ENCODE measurements around the gene NT5C. TPM values are rescaled to one million over a fixed set of nuclear protein-coding genes. Genes with fewer than 3 reads are reported as not detected.

The NT5C gene
- total RNA-seq, 1 donor from 2014 or later: 140 TPM

- peak overlapping the region; percentile 97 for H3K4me3 ChIP-seq (ENCODE audit: low read depth, low read length)
- TF ChIP-seq, protein P1, sequence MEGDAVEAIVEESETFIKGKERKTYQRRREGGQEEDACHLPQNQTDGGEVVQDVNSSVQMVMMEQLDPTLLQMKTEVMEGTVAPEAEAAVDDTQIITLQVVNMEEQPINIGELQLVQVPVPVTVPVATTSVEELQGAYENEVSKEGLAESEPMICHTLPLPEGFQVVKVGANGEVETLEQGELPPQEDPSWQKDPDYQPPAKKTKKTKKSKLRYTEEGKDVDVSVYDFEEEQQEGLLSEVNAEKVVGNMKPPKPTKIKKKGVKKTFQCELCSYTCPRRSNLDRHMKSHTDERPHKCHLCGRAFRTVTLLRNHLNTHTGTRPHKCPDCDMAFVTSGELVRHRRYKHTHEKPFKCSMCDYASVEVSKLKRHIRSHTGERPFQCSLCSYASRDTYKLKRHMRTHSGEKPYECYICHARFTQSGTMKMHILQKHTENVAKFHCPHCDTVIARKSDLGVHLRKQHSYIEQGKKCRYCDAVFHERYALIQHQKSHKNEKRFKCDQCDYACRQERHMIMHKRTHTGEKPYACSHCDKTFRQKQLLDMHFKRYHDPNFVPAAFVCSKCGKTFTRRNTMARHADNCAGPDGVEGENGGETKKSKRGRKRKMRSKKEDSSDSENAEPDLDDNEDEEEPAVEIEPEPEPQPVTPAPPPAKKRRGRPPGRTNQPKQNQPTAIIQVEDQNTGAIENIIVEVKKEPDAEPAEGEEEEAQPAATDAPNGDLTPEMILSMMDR (conservative IDR thresholded peaks at IDR 0.05; ENCODE audit: low read depth, low read length): no peak
- no peak for DNase-seq (ENCODE audit: low read depth)
These were observed 21.6 kb upstream of the NT5C start for GRCh38 chr17:75152922-75153779.

DNA sequence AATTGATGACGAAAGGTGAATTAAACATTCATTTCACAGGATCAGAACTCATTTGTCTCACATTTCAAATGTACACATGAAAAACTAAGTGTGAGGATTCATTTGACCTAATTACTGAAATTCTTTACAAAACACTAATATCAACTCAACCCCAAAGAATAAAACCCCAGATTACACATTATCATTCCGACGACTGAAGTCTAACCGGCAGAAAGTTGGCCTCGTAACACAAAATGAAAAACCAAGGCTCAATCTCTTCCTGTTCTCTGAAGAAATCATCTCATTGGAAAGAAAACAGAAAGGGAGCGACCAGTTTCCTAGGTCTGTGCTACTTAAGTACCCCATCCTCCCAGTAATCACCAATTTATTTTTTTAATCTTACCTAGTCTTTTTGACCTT, 21.0 kb upstream of the NT5C start:
- TF ChIP-seq, protein P1 (conservative IDR thresholded peaks at IDR 0.05; ENCODE audit: low read depth, low read length): no peak
- no peak for DNase-seq (ENCODE audit: low read depth)
- peak overlapping the region; percentile 97 for H3K4me3 ChIP-seq (ENCODE audit: low read depth, low read length)

GRCh38 chr17:75151930-75152329, 20.4 kb upstream of the NT5C start:
- no peak overlapping the region for H3K4me3 ChIP-seq (ENCODE audit: low read depth, low read length)
- TF ChIP-seq, protein P1 (conservative IDR thresholded peaks at IDR 0.05; ENCODE audit: low read depth, low read length): no peak
- DNase-seq (ENCODE audit: low read depth): no peak

DNA sequence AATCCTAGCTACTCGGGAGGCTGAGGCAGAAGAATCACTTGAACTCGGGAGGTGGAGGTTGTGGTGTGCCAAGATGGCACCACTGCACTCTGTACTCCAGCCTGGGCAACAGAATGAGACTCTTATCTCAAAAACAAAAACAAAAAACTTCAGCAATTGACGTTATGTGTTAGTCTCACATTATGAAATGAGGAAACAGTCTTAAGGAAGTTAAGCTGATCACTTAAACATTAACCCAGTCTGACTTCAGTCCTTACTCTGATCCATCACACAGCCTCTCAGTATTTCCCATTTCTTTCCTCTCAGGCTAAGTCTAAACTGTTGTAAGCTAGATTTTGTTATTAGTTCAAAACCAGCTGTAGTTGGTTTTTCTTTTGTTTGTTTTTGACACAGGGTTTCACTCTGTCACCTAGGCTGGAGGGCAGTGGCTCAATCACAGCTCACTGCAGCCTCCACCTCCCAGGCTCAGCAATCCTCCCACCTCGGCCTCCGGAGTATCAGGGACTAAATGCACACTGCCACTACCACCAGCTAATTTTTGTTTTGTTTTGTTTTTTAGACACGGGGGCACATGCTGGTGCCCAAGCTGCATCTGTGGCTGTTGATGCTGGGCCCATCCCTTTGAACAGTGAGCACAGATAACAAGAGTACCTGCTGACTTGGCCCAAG, 16.5 kb upstream of the NT5C start:
- DNase-seq (ENCODE audit: low read depth): no peak
- H3K4me3 ChIP-seq (ENCODE audit: low read depth, low read length): no peak overlapping the region
- TF ChIP-seq, protein P1 (conservative IDR thresholded peaks at IDR 0.05; ENCODE audit: low read depth, low read length): no peak

- no peak for DNase-seq (ENCODE audit: low read depth)
- TF ChIP-seq, protein P1 (conservative IDR thresholded peaks at IDR 0.05; ENCODE audit: low read depth, low read length): no peak
- H3K4me3 ChIP-seq (ENCODE audit: low read depth, low read length): no peak overlapping the region
These were observed 15.1 kb upstream of the NT5C start for GRCh38 chr17:75146592-75146991.

GRCh38 chr17:75144816-75145512, 13.4 kb upstream of the NT5C start:
- no peak for DNase-seq (ENCODE audit: low read depth)
- TF ChIP-seq, protein P1 (conservative IDR thresholded peaks at IDR 0.05; ENCODE audit: low read depth, low read length): no peak
- H3K4me3 ChIP-seq (ENCODE audit: low read depth, low read length): no peak overlapping the region
